ENCODE measurements around the gene ZBTB43. TPM values are rescaled to one million over a fixed set of nuclear protein-coding genes. Genes with fewer than 3 reads are reported as not detected.
"Not testable (repeated sequence)": the region's sequence is repeated elsewhere in the genome, so short reads cannot be mapped to it uniquely, and the experiment has no call there.

Gene ZBTB43
- total RNA-seq, 1 experiment from 2014 or later: 4.6 TPM

DNA sequence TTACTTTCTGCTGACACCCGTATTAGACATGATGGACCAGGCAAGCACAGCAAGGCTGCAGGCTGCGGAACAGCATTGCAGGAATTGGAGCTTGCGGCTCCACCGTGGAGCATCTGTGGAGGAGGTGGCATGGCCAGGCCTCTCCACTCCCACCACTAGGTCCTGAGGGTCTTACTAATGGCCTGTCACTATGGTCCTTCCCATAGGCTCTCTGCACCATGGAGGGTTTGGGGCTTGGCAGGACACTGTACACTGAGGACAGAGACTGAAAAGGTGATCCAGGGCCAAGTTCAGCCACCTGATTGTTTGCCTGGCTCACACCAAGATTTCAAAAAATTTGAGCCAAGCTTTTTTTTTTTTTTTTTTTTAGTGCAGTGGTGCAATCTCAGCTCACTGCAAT lies 14.3 kb upstream of the ZBTB43 start:
- no peak for DNase-seq (ENCODE audit: low spot score)

DNA sequence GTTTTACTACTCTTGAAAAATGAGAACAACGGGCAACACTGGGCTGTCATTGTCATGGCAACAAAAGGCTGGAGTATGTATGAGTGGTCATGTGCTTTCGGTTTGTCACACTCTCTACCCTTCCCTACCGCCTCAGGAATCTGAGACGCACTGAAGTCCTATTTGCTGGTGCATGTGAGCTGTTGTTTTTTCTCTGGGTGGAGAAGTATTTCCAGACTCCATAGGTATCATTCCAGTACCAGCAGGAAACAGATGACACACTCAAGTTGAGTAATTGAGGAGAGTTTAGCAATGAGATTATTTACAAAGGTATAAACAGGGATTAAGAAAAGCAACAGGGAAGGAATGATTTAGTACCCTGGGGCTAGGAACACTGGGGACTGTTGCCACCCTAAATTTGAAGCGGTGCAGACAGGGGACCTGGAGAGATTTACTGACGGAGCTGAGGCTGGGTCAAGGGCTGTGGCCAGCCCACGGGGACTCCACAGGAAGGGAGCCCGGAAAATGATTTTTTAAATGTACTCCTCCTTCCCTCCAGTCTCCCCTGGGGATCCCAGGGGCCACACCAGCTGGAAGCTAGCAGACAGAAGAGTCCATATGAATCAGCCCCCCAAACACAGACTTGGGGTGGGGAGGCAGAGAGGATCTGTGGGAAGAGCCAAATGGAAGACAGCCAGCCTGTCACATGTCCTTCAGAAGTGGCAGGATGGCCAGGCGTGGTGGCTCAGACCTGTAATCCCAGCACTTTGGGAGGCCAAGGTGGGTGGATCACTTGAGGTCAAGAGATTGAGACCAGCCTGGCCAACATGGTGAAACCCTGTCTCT lies 13.2 kb upstream of the ZBTB43 start:
- DNase-seq (ENCODE audit: low spot score): no peak

DNA sequence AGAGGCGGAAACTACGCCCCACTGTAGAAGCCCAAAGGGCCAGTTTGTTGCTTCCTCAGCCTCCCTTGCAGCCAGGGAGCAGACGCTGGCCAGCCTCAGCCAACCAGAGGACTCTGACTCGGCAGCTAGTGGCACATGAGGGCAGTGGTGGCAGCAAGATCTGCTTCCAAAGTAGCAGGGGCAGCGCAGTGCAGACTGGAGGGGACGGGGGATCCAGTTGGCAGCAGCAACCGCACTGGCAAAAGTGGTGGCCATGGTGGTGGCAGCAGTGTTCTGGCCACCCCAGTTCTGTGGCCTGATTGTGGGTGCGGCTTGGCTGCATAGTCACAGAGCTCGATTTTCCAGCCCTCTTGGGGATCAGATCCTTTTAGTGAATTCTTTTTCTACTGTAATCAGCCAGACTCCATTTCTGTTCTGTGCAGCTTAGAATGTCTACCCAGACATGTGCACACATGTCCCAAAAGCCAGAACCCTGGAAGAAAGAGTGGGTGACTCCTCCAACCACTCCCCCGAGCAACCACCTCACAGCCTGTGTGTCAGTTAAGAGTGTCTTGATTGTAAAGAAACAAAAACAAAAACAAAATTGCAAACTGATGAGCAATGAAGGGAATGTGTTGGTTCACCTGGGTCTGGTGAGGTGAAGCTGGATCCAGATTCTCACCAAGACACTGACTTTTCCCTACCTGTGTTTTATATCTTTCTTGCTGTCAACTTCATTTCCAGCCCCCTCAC lies 11.0 kb upstream of the ZBTB43 start:
- no peak for DNase-seq (ENCODE audit: low spot score)

DNA sequence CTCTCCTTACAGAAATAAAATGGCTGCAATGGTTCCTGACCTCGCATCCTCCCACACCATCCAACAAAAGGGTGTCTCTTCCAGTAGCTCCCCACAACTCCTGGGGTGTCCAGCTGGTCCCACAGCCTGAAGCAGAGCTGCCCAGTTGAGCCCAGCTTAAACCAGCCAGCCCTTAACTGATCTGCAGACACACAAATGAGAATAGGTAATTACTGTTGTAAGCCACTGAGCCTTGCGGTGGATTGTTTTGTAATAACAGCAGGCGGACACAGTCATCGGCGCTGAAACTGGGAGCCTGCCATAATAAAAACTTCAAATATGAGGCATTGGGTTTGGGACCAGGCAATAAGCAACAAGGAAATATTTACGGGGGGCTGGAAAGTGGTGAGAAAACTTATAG lies 10.4 kb upstream of the ZBTB43 start:
- DNase-seq (ENCODE audit: low spot score): no peak

DNA sequence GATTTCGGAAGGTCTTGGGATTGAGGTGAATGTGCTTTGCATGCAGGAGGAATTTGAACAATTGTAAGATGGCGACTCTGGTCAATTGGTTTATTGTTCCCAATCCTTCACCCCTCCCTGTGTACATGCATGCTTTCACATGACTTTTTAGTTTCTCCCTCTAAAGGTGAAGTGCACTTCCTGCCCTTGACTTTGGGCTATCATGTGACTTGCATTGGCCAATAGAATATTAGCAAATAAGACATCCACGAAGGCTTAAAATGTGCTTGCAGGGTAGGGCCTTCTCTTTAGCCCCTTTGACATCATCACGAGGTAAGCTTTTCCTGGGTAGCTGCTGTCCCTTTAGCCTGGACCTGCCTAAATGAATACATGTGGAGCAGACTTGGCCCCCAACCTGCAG lies 8.1 kb upstream of the ZBTB43 start:
- DNase-seq (ENCODE audit: low spot score): no peak

DNA sequence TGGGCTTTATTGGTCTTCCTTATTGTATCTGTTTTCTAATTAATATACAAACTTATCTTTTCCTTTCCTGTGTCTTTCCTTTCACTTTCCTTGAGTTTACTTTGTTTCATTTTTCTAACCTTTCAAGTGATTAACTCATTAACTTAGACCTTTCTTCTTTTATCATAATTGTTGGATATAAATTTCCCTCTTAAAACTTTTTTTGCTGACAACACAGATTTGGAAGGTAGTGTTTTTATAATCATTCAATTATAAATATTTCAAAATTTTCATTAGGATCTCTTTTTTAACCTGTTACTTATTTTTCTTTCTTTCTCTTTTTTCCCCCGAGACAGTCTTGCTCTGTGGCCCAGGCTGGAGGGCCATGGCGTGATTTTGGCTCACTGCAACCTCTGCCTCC lies 6.9 kb upstream of the ZBTB43 start:
- no peak for DNase-seq (ENCODE audit: low spot score)

DNA sequence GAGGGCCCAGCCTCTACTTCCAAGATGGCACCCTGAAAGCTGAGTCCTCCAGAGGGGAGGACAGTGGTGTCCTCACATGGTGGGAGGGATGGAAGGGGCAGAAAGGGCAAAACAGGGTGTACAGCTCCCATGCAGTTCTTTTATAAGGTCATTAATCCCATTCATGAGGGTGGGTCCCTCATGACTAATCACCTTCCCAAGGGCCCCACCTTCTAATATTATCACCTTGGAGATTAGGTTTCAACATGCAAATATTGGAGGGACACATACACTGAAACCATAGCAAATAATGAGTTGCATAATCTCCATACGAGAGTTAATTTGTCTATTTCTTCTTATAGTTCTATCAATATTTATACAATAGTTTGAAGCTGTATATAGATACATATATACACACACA lies 5.8 kb upstream of the ZBTB43 start:
- DNase-seq (ENCODE audit: low spot score): no peak

DNA sequence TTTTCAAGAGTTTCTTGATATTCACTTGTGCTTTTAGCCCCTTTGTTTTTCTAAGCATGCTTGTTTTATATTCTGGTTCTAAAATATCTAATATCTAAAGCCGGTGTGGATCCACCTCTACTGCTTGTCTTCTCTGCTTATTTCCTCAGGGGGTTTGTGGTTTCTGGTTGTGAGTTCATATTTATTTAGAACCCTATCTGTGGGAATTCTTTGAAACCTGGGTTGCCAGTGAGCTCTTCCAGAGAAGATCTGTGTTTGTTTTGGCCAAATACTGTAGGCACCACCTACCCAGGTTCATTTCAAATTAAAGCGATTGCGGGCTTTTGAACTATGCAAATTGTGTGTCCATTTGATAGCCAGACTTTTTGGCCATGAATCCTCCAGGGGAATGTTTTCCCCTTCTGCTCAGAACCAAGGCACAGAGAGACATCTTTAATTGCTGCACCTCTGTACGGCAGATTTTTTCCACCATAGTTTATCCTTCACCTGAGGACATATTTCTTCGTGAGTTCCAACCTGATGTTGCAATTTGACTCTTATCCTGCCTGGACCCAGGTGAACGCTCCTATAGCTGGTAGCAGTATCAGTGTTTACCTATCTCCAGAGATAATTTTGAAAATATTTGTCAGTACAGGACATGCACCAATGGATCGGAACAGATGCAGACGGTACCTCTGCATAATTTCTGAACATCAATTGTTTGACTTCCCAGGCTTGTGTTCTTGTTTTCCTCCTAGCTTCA lies 2.4 kb upstream of the ZBTB43 start:
- no peak for DNase-seq (ENCODE audit: low spot score)

DNA sequence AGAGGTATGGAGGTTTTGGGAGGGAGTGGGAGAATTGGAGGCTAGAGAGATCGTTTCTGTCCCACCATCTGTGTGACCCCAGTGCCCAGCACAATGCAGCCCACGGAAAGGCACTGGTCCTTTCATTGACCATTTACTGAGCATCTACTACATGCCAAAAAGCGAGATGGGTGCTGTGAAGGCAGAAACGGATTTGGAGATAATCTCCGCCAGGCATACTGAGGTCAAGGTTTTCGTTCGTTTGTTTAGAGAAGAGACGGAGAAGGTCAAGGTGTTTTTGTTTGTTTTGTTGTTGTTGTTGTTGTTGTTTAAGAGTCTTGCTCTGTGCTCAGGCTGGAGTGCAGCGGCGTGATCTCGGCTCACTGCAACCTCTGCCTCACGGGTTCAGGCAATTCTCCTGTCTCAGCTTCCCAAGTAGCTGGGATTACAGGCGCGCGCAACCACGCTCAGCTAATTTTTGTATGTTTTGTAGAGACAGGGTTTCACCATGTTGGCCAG lies 593 bp upstream of the ZBTB43 start:
- DNase-seq (ENCODE audit: low spot score): no peak

DNA sequence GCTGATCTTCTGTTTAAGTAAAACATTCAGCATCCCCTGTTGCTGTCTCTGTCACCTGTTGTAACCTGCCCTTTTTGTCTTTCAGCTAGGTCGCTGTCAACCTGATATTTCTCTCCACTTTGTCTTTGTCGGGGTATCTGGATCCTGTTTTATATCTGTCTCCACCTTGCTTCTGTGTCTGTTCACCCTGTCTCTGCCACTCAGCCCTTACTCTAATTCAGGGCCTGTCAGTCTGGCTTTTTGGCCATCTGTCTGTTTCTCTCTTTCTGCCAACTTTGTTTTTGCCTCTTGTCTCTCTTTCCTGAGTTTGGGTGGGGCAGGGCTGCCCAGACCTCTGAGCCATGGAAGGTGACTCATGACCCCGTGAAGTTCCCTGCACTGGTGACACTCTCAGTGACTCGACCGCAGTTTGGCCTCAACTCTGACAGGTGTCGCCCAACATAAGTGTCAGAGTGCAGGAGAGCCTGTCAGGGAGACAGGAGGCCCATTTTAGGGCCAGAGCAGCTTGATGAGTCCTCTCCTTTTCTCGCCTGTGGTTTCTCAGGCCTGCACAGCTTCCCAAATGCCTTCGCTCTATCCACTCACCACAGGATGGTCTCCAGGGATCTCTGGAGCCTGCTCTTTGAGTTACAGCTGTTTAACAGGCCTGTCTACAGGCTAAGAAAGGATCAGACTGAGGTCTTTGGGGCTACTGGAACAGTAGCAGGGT lies 868 bp downstream of the ZBTB43 start:
- peak; percentile 72 for DNase-seq (ENCODE audit: low spot score)

DNA sequence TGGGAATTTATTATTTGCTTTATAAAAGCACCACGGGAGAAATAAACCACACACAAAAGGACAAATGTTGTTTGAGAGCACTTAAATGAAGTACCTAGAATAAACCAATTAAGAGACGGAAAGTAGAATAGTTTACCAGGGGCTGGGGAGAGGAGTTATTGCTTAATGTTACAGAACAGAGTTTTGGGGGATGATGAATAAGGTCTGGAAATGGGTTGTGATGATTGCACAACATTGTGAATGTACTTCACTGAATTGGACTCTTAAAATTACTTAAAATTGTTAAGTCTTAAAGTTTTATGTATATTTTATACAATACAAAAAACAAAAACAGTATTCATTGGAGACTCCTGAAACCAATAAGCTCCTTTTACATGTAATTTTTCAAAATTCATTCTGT lies 1.5 kb downstream of the ZBTB43 start:
- DNase-seq (ENCODE audit: low spot score): no peak

DNA sequence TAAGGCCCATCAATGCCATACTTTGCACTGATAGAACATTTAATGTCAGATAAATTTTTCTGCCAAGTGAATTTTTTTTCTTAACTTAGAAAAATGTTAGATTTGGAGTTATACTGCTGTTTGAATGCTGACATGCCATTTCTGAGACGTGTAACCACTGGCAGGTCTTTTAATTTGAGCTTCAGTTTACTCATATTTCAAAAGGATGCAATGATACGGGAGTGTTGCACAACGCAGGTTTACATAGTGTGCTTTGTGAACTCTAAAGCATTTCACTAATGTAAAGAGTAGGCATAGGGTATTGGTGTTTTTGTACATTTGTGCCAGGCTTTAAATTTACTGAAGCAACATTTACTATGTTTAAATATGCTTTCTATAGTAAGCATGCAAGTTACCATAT lies 4.2 kb downstream of the ZBTB43 start:
- DNase-seq (ENCODE audit: low spot score): no peak

DNA sequence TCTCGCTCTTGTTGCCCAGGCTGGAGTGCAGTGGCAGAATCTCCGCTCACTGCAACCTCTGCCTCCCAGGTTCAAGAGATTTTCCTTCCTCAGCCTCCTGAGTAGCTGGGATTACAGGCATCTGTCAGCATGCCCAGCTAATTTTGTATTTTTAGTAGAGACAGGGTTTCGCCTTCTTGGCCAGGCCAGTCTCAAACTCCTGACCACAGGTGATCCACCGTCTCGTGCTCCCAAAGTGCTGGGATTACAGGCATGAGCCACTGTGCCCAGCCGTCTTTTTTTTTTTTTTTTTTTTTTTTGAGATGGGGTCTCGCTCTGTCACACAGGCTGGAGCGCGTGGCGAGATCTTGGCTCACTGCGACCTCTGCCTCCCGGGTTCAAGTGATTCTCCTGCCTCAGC lies 5.4 kb downstream of the ZBTB43 start:
- DNase-seq (ENCODE audit: low spot score): not testable (repeated sequence)

DNA sequence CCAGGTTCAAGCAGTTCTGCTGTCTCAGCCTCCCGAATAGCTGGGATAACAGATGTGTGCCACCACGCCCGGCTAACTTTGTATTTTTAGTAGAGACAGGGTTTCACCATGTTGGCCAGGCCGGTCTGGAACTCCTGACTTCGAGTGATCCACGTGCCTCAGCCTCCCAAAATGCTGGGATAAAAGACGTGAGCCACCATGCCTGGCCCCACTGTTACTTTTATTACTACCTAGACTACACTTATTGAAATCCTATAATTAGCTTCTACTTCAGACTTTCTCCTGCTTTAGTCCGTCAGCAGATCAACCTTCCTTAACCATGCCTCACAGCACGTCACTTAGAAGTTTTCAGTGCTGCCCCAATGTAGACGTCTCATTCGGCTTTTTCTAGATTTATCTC lies 8.2 kb downstream of the ZBTB43 start:
- DNase-seq (ENCODE audit: low spot score): no peak

DNA sequence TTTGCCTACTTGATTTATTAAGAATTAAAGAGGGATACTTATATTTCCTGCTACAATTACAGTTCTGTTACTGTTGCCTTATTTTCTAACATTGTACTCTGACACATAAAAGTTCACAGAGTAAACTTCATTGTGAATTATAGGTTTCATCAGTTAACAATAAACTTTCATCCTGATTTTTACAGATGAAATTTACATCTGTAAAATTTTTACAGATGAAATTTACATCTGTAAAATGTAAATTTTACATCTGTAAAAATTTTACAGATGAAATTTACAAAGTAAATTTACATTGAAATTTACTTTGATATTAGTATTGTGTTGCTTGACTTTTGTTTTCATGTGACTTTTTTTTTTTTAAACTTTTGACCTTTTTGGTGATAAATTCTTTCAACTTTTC lies 9.3 kb downstream of the ZBTB43 start:
- no peak for DNase-seq (ENCODE audit: low spot score)

DNA sequence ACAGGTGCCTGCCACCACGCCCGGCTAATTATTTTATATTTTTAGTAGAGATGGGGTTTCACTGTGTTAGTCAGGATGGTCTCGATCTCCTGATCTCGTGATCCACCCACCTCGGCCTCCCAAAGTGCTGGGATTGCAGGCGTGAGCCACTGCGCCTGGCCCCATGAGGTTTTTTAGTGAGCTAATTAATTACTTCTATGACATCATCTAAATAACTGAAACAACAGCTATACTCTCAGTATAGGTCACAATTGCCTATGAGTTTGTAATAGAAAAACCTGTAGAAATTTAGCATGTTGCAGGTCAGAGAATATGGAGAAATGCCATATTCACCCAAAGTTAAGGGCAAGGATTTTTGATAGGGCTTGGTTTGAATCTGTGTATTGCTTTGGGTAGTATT lies 12.8 kb downstream of the ZBTB43 start:
- DNase-seq (ENCODE audit: low spot score): not testable (repeated sequence)

DNA sequence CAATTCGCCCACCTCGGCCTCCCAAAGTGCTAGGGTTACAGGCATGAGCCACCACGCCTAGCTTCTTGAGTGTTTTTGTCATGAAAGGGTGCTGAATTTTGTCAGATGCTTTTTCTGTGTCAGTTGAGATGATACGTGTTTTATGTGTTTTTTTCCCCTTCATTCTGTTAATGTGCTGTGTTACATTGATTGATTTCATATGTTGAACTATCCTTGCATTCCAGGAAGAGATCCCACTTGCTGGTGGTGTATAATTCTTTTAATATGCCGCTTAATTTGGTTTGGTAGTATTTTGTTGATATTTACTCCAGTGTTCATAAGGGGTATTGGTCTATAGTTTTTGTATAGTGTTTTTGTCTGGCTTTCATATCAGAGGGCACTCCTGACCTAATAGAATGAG lies 13.6 kb downstream of the ZBTB43 start:
- DNase-seq (ENCODE audit: low spot score): no peak

DNA sequence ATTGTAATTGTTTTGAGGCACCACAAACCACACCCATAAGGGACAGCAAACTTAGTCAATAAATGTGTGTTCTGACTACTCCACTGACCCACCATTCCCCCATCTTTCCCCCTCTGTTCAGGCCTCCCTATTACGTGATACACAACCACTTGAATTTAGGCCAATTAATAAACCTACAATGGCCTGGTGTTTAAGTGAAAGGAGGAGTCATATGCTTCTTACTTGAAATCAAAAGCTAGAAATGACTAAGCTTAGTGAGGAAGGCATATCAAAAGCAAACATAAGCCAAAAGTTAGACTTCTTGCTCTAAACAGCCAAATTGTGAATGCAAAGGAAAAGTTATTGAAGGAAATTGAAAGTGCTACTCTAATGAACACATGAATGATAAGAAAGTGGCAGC lies 14.6 kb downstream of the ZBTB43 start:
- DNase-seq (ENCODE audit: low spot score): no peak

DNA sequence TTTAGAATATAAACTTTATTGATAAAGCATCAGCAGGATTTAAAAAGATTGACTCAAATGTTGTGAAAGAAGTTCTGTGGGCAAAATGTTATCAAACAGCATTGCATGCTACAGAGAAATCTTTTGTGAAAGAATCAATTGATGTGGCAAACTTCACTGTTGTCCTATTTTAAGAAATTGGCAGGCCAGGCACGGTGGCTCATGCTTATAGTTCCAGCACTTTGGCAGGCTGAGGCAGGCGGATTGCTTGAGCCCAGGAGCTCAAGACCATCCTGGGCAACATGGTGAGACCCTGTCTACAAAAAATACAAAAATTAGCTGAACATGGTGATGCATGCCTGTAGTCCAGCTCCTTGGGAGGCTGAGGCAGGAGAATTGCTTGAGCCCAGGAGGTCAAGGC lies 17.4 kb downstream of the ZBTB43 start:
- DNase-seq (ENCODE audit: low spot score): no peak

DNA sequence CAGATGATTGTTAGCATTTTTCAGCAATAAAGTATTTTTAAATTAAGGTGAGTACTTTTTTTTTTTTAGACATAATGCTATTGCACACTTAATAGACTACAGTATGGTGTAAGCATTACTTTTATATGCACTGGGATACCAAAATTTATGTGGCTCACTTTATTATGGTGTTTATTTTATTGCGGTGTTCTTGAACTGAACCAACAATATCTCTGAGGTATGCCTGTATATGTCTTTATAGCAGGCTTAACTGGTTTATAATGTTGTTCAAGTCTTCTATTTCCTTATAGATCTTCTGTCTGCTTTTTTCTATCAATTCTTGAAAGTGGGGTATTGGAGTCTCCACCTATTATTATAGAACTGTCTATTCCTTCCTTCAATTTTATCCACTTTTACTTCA lies 18.0 kb downstream of the ZBTB43 start:
- DNase-seq (ENCODE audit: low spot score): no peak

DNA sequence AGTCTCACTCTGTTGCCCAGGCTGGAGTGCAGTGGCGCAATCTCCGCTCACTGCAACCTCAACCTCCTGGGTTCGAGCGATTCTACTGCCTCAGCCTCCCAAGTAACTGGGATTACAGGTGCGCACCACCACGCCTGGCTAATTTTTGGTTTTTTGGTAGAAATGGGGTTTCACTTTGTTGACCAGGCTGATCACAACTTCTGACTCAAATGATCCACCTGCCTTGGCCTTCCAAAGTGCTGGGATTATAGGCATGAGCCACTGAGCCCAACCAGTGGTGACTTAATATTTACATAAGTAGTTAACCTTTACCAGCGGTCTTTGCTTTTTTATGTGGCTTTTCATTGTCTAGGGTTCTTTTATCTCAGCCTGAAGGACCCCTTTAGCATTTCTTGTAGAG lies 19.2 kb downstream of the ZBTB43 start:
- peak; percentile 20 for DNase-seq (ENCODE audit: low spot score)

DNA sequence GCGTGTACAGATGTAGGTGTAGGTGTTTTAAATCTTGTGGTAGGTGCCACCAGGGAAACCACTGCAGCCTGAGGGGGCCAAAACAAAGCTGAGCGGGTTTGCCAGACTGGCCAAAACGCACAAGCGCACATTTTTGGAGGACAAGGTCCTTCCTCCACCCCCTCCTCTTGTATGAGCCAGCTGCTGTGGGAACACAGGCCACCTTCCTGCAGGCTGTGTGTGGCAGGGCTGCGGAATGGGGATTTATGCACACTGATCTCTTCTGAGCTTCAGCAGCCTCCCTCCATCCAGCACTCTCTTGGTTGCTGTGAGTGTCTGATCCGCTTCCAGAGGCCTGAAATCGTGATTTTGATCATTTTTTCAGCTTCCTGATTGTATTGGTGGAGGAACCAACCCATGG lies 22.4 kb downstream of the ZBTB43 start:
- no peak for DNase-seq (ENCODE audit: low spot score)

All from HT-29 (cell line).